HFF-Myc (cell line): ENCODE results near the gene RBMS2.
A peak's percentile ranks its signal among the peaks of the same experiment; 100 is the strongest.

ENCODE experiments used
- DNase-seq: peaks from one replicate; pipeline ENCODE4 v3.0.0-alpha.2; 2011; ENCODE audit warnings: low read depth; ENCODE audit errors: extremely low read depth
- H3K4me3 ChIP-seq: replicated peaks from 2 replicates; pipeline ENCODE4 v1.5.1; 2011; ENCODE audit warnings: low read depth, mild to moderate bottlenecking, control low read depth, low read length
- CTCF ChIP-seq: IDR thresholded peaks from 2 replicates; pipeline ENCODE4 v1.5.1; 2012; ENCODE audit warnings: mild to moderate bottlenecking, low read depth, low read length, control low read depth; ENCODE audit errors: missing control alignments

Gene RBMS2

GRCh38 chr12:56521590-56522371 is at the start of gene RBMS2:
TSS of gene RBMS2 (plus strand) at chr12:56521820. CDS start at chr12:56522024, 204 bp downstream.
- TF ChIP-seq CTCF = no peak
- peak within 1 kb of the TSS; percentile 67 for H3K4me3 ChIP-seq
- DNase-seq = peak; percentile 86

GRCh38 chr12:56474389-56474788 is 47.2 kb upstream of the RBMS2 start:
- TF ChIP-seq CTCF = no peak
- no peak overlapping the region for H3K4me3 ChIP-seq
- DNase-seq = no peak

GRCh38 chr12:56476143-56476542 is 45.5 kb upstream of the RBMS2 start:
- no peak for DNase-seq
- no peak overlapping the region for H3K4me3 ChIP-seq
- TF ChIP-seq CTCF = no peak

GRCh38 chr12:56476972-56477432 is 44.6 kb upstream of the RBMS2 start:
- DNase-seq = no peak
- no peak for TF ChIP-seq CTCF
- H3K4me3 ChIP-seq = no peak overlapping the region

- no peak overlapping the region for H3K4me3 ChIP-seq
- no peak for TF ChIP-seq CTCF
- no peak for DNase-seq
Measured at GRCh38 chr12:56477521-56478225, 43.9 kb upstream of the RBMS2 start.

GRCh38 chr12:56479625-56480024 is 42.0 kb upstream of the RBMS2 start:
- no peak overlapping the region for H3K4me3 ChIP-seq
- DNase-seq = no peak
- no peak for TF ChIP-seq CTCF
